Sigmoid colon (tissue), 7 donors: ENCODE results near the gene EEIG1. TPM values are rescaled to one million over a fixed set of nuclear protein-coding genes. Genes with fewer than 3 reads are reported as not detected.

Source experiments
- DNase-seq: peaks from one replicate; pipeline ENCODE4 v3.0.0-alpha.2; 2019
- H3K27ac ChIP-seq, 4 donors: fragments of 200-600 bp; sonication (generic); one replicate each; pipeline ENCODE4 v1.5.1; 2016 to 2019; ENCODE audit warnings: mild to moderate bottlenecking in 1 of 4
- H3K27me3 ChIP-seq, 3 donors: fragments of 200-600 bp; sonication (generic); one replicate each; pipeline ENCODE4 v1.5.1; 2019; ENCODE audit warnings: mild to moderate bottlenecking in 1 of 3
- H3K36me3 ChIP-seq, 4 donors: fragments of 200-600 bp; sonication (generic); one replicate each; pipeline ENCODE4 v1.5.1; 2016 to 2019
- H3K4me1 ChIP-seq, 4 donors: fragments of 200-600 bp; sonication (generic); one replicate each; pipeline ENCODE4 v1.5.1; 2017 to 2019
- H3K4me3 ChIP-seq, 4 donors: fragments of 200-600 bp; sonication (generic); one replicate each; pipeline ENCODE4 v1.5.1; 2017 to 2019; ENCODE audit warnings: mild to moderate bottlenecking in 2 of 4, moderate library complexity in 1 of 4
- H3K9me3 ChIP-seq, 4 donors: fragments of 200-600 bp in 3 of 4; sonication (generic) in 3 of 4; one replicate each; pipeline versions ENCODE4 v1.5.1 to v1.6.1; 2013 to 2019
- CTCF ChIP-seq, 4 experiments: fragments of 450-650 bp in 3 of 4; fragments of 200-600 bp in 1 of 4; IDR thresholded peaks; one replicate each; pipeline ENCODE4 v1.5.1; 2016 to 2019; ENCODE audit warnings: antibody characterized with exemption in 4 of 4, mild to moderate bottlenecking in 3 of 4, moderate library complexity in 2 of 4
- EP300 ChIP-seq, 4 donors: sonication (generic); formaldehyde crosslinking; IDR thresholded peaks; one replicate each; pipeline ENCODE4 v1.6.1; 2017; ENCODE audit warnings: antibody characterized with exemption in 4 of 4
- POLR2A ChIP-seq, 2 donors: fragments of 450-650 bp; IDR thresholded peaks; one replicate each; pipeline ENCODE4 v1.6.1; 2016; ENCODE audit warnings: antibody characterized with exemption in 2 of 2, mild to moderate bottlenecking in 2 of 2, moderate library complexity in 2 of 2
- POLR2AphosphoS5 ChIP-seq, 4 donors: sonication (generic); formaldehyde crosslinking; IDR thresholded peaks; one replicate each; pipeline ENCODE4 v1.6.1; 2017; ENCODE audit warnings: antibody characterized with exemption in 4 of 4
- WGBS, 2 donors: extraction: QIAGEN DNeasy Blood & Tissue Kit; methylation state at CpG; one replicate each; pipeline ENCODE4 v1.1.7; 2013; 5-methylcytosine and 5-hydroxymethylcytosine counted together
- intact Hi-C: fragments of 100-400 bp; cut with DNase I; formaldehyde crosslinking; loops from one replicate; pipeline ENCODE4 v1.15.1; 2023
- polyA plus RNA-seq, 3 donors: library from polyadenylated mRNA; stranded (reverse); fragments of 200-250 nt; gene quantifications; one replicate each; pipeline ENCODE4 v1.2.3, GENCODE V29; 2013
- total RNA-seq, 4 donors: library from RNA; depleted of rRNA; stranded (reverse); fragments of >200 nt; gene quantifications; one replicate each; pipeline ENCODE4 v1.1.0, GENCODE V29; 2016
- donor health status: healthy with polysubstance abuse.
- donor health status: Bipolar disorder and iron deficiency.
- donor health status: healthy.

Gene EEIG1
- total and polyA plus RNA-seq, 7 donors: 10.9 to 92.0 (median 32.7) TPM

DNA sequence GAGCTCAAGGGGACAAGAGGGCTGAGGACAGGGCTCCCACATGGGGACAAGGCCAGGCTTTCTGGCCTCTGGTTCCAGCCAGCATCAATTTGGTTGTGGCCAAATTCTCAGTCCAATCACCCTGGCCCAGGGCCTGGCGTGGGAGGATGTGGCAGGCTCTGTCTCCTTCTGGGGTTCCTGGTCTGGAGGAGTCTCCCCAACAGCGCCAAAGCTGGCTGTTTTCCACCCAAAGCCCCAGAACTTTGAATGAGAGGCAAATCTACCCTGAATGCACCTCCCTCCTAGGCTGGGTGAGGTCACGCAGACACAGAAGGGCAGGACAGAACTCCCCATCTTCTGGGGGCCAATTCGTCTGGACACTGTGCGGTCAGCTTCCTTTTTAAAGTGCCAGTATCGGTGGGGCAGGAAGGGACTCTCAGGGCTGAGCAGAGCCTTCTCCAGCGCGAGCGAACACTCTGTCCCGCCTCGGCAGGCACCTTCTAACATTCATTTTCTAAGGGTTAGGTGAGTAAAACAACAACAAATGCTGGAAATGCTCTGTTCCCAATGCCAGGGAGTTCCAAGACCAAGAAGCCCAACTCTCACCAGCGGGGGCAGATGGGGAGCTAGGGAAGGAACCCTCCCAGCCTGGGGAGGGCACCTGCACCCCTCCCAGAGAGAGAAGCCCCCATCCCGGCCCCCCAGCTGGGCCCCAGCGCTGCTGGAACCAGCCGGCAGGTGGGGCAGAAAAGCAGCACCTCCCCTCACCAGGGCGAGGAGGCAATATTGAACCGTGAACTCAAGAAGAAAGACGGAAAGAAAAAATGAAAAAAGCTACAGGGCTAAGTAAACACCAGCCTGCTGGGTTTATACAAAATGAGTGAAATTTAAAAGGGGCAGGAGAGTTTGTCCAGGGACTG lies 39.5 kb downstream of the EEIG1 start:
- intact Hi-C loops: no loop called here
- Histone ChIP-seq H3K36me3 (peaks cover 12 to 43% (median 23%) of the 10 kb centered on the region in 4 donors), H3K27ac (peak overlapping the region in 1 of 4 donors; percentile 19), H3K9me3 (no peaks in the 10 kb centered on the region), H3K27me3 (no peaks in the 10 kb centered on the region), H3K4me3 (no peak overlapping the region), H3K4me1 (peaks cover 0 to 52% (median 47%) of the 10 kb centered on the region in 4 donors)
- 84 to 86% methylated on average over 18 of the region's 18 CpGs for WGBS, 2 donors
- no peak for TF ChIP-seq EP300 (IDR thresholded peaks at IDR 0.05)
- TF ChIP-seq POLR2AphosphoS5 (IDR thresholded peaks at IDR 0.05): no peak
- TF ChIP-seq POLR2A (IDR thresholded peaks at IDR 0.05): no peak
- no peak for TF ChIP-seq CTCF (IDR thresholded peaks at IDR 0.05)
- no peak for DNase-seq

DNA sequence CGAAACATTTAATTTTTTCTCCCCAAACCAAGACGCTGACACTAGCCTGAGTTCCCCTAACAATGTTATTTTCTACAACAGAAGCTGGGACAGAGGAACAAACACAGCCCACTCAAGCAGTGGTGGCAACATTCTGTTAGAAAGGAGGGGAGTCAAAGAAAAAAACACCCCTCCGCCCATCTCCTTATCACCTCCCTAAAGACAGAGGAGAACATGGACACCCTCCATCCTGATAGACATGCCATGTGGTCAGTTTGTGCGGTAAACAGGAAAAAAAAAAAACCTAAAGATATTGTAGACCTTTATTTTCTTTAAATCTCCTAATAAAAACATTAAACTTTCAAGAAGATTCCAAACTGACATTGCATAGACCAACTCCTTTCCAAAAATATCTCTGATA lies 40.2 kb downstream of the EEIG1 start:
- H3K4me1 ChIP-seq: peaks cover 0 to 52% (median 48%) of the 10 kb centered on the region in 4 donors
- WGBS, 2 donors: 93 to 96% methylated on average over 4 of the region's 4 CpGs

GRCh38 chr9:127938298-127938690 lies 42.5 kb downstream of the EEIG1 start:
- H3K36me3 ChIP-seq: peaks cover 0 to 30% (median 12%) of the 10 kb centered on the region in 4 donors
- peak overlapping the region; percentile 57 to 75 (median 72) for H3K4me3 ChIP-seq
- no peak for DNase-seq
- H3K9me3 ChIP-seq: no peaks in the 10 kb centered on the region
- H3K27ac ChIP-seq: peak overlapping the region; percentile 66 to 77 (median 71)
- WGBS, 2 donors: 32 to 44% methylated on average over 25 of the region's 25 CpGs
- no peaks in the 10 kb centered on the region for H3K27me3 ChIP-seq
- intact Hi-C loops: no loop called here
- H3K4me1 ChIP-seq: peaks cover 0 to 44% (median 39%) of the 10 kb centered on the region in 4 donors
- no peak for TF ChIP-seq POLR2A (IDR thresholded peaks at IDR 0.05)
- no peak for TF ChIP-seq EP300 (IDR thresholded peaks at IDR 0.05)
- TF ChIP-seq CTCF (IDR thresholded peaks at IDR 0.05): no peak
- TF ChIP-seq POLR2AphosphoS5 (IDR thresholded peaks at IDR 0.05): peak in 2 of 4 donors; percentile 4 to 42

More for the DNA sequence above, 40.2 kb downstream of the EEIG1 start:
- TF ChIP-seq CTCF (IDR thresholded peaks at IDR 0.05) (no peak), EP300 (IDR thresholded peaks at IDR 0.05) (no peak), POLR2AphosphoS5 (IDR thresholded peaks at IDR 0.05) (no peak), POLR2A (IDR thresholded peaks at IDR 0.05) (no peak)
- Histone ChIP-seq H3K36me3 (peaks cover 12 to 36% (median 23%) of the 10 kb centered on the region in 4 donors), H3K27ac (no peak overlapping the region), H3K27me3 (no peaks in the 10 kb centered on the region), H3K4me3 (no peak overlapping the region), H3K9me3 (no peaks in the 10 kb centered on the region)
- DNase-seq: no peak
- intact Hi-C loops: no loop called here

- Histone ChIP-seq H3K36me3 (peaks cover 0 to 30% (median 10%) of the 10 kb centered on the region in 4 donors), H3K4me3 (peak within 1 kb of the TSS; percentile 57 to 75 (median 72)), H3K9me3 (no peaks in the 10 kb centered on the region), H3K27ac (peak within 1 kb of the TSS; percentile 66 to 77 (median 71)), H3K27me3 (no peaks in the 10 kb centered on the region), H3K4me1 (peaks cover 0 to 38% (median 35%) of the 10 kb centered on the region in 4 donors)
- TF ChIP-seq CTCF (IDR thresholded peaks at IDR 0.05): no peak
- peak in 1 of 2 donors; percentile 55 for TF ChIP-seq POLR2A (IDR thresholded peaks at IDR 0.05)
- peak; percentile 69 to 88 (median 78) for TF ChIP-seq POLR2AphosphoS5 (IDR thresholded peaks at IDR 0.05)
- TF ChIP-seq EP300 (IDR thresholded peaks at IDR 0.05): no peak
- WGBS, 2 donors: 4 to 5% methylated on average over 60 of the region's 60 CpGs
- intact Hi-C loops: no loop called here
- DNase-seq: peak; percentile 92
These were observed 43.1 kb downstream of the EEIG1 start, which contains the start of gene DPM2 for GRCh38 chr9:127937388-127938297. Gene DPM2, minus strand, starts transcription at chr9:127937854. Its CDS starts 34 bp downstream, at chr9:127937820.
